ENCODE measurements around the gene LAMTOR2.
"Not testable (repeated sequence)": the region's sequence is repeated elsewhere in the genome, so short reads cannot be mapped to it uniquely, and the experiment has no call there.

The LAMTOR2 gene

DNA sequence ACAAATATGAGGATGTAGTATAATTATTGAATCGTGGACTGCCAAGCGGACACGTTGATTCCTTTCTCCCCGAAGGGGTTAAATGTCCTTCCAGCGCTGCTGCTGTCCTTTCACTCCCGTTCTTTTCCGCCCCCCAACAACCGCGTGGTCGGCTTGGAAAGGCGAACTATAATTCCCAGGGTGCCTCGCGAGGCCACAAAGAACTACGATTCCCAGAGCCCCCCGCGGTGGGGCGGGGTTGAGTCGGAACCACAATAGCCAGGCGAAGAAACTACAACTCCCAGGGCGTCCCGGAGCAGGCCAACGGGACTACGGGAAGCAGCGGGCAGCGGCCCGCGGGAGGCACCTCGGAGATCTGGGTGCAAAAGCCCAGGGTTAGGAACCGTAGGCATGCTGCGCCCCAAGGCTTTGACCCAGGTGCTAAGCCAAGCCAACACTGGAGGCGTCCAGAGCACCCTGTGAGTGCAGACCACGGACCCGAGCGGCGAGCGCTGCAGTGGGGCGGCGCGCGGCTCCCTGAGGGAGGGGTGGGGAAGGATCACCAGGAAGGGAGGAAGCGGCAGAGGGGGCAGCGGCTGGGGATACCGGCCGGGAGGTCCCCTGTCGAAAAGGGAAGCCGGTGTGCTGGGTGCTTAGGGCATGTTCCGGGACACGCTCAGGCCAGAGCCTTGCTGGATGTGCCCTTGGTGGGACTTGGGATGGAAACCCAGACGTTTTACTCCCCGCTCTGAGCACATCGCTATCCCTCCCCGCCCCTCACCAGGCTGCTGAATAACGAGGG is at the start of gene LAMTOR2:
TSS of gene LAMTOR2 (plus strand) at position 283 of the 781 bp plus-strand sequence. CDS start at position 391, 108 bp downstream.
- DNase-seq (ENCODE audit: low spot score): peak; percentile 99

DNA sequence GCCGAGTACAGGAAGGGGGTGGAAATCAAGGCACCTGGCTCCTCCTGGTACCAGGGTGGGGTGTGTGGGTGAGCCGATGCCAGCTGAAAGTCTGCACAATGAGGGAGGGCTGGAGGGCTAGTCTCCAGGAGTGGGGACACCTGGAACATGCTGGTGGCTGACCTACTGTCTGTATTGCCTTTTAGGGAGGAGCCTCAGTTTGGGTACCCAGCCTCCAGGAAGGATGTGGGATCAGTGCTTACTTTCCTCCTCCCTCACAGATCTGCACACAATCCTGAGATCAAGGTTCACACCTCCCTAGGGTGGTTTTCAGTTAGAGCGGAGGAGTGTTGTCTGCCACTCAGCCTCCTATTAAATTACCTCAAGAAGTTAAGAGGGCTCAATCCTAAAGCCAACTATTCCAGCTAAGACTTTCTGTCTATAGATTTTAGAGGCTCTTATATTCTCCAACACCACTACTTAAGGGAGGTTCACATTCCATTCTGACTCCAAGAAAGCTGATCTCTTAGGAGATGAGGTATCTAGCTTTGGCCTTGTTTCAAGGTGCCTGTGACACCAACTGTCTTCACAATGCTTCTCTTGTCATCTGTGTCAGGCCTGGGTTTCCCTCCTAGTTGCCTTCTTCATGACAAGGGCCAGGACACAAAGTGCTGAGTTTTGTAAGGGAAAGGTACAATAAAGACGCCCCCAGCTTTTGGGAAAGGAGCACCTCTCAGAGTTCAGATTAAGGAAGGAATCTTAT is 49.6 kb upstream of the LAMTOR2 start:
- no peak for DNase-seq (ENCODE audit: low spot score)

DNA sequence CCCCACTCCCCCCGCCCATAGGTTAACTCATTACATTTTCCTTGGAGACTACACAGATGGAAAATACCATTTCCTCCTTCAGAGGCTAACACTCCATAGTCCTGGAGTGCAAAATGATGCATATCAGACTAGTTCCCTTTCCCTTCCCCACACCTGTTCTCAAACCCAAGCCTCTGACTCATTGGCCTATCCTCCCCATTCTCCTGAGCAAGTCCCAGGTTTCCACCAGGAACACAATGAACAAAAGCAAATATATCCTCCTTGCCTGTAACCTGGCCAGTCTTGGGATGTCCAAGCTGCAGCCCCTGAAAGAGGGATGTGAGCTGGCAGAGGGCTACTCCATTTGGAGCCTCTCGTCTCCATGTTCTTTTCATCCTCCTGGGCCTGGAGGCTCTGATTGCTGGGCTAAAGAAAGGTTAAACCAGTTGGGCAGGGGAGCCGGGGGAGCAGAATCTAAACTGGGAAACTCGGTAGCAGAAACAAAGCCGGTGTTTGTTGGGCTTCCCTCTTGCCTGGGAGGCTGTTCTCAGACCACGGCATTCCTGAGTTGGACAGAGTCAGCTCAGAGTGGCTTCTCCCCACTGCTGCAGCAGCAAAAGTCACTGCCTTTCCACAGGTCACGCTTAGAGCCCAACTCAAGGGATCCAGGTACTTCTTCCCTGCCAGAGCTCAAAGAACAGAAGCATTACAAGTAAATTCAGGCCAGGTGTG is 47.8 kb upstream of the LAMTOR2 start:
- no peak for DNase-seq (ENCODE audit: low spot score)

DNA sequence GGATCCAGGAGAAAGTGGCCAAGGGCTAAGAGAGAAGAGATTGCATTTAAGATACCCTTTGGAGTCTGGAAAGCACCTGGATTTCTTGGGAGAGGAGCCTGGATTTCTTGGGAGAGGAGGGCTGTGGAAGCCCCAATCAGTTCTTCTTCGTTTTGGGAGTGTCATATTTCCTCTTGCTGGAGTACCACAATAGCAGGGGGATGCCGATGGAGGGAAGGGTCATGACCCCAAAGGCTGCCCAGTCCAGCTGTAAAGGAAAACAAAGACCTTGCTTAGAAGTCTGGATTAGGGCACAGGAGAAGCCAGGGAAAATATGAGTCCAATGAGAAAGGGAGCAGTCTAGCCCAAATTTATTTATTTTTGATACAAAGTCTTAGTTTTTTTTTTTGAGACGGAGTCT is 45.2 kb upstream of the LAMTOR2 start:
- DNase-seq (ENCODE audit: low spot score): no peak

DNA sequence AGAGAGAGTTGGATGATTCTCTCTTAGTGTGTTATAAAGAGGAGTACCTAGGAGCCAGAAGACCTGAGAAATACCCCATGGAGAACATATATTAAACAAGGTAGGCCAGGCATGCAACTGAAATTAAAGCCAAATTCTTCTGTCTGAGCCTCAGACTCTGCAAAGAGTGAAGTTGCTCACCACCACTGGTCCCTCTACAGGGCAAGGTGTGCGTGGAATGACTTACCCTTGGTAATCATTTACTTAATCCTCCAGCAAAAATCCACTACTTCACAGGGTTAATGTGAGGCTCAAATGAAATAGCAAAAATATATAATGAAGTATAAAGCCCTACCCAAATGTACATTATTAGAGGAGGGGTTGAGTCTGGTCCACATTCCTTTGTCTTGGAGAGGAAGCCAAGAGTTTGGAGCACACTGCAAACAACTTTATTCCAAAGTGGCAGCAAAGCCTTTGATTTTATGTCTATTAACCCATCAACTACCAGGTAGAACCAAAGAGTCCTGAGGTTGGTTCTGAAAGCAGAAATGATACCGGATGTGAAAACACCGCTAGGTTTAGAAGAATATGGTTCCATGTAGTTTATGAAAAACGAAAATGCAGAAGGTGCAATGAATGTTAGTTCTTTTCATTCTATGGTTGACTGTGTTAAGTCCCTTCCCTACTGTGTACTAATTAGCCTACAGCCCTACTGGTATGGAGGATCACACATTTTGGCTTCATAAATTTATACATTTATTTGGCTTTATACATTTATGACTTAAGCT is 42.3 kb upstream of the LAMTOR2 start:
- no peak for DNase-seq (ENCODE audit: low spot score)

DNA sequence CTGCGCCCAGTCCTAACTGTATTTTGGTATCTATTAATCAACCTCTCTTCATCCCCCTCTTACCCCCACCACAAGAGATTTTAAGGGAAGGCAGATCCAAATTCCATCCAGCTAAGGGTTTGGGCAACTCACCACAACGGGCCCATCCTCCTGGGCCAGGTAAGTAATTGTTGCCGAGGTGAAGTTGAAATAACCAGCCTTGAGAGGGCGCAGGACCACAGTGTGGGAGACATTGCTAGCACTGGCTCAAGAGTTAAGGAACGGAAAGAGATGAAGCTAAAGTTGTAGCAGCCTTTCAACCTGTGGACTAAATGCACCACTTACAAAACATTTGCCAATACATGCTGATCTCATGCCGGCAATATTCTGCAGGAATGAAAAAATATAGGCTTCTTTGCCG is 39.8 kb upstream of the LAMTOR2 start:
- DNase-seq (ENCODE audit: low spot score): no peak

DNA sequence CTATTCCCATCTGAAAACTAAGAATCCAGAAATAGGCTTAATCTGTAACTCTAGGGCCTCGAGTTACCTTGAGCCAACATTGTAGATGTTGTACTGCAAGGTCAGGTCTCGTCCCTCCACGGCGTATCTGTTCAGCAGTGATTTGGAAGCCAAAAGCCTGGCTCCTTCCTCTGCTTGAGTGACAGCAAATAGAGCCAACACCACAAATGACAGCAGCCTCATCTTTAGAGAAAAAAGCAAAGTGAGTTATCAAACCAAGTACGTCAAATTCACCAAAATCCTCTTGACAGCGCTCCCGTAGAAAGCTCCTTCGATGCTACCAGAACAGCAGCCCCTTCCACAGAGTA is 34.7 kb upstream of the LAMTOR2 start:
- no peak for DNase-seq (ENCODE audit: low spot score)

DNA sequence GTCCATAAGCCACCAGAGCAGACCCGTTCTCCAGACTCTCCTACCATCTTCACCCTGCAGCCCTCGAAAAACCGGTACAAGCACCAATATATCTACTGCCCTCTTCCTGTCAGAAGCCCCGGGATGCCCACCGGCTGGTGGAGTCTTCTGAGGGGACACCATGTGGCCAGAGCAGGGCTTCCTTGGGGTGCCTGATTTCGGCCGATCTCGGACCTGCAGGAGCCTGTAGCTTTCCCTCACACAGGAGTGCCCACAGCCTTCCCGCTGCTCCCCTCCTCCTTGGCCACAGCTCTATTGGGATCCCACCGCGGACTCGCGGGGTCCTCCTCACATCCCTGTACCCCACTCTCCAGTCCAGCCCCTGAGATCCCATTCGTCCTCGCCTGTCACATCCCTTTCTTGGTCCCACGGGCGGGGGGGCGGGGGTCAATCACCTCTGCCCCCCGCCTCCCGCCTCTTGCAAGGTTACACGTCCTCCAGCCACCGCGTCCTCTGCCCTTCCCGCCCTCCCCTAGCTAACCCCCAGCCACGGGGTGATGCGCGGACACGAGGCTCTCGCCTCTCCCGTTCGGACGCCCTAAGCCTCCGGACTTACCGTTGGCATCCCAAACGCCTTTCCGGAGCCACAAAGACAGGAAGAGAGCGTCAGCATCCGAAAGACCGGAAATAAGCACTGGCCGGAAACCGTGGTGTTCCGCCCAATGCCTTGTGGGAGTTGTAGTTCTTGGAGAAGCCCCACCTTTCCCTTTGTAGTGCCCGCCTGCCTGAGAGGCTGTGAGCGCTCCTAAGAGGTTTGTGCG is 34.1 kb upstream of the LAMTOR2 start, which contains the start of gene SSR2:
TSS of gene SSR2 (minus strand) at position 659 of the 800 bp plus-strand sequence. CDS start 784 bp downstream, outside the sequence.
- DNase-seq (ENCODE audit: low spot score): peak; percentile 95

DNA sequence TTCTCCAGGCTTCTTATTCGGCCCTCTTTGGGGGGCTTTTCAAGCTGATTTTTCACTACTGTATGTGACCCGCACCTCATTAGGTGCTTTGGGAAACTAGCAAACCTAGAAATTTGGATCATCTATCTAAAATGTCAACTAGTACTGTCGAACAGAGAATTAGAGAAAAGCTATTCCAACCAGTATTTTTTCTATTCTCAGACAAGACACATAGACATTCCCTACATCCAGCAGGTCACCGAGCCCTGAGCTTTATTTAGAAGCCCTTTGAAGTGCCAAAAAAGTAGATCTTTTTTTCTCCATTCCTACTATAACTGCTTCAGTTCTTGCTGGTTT is 33.5 kb upstream of the LAMTOR2 start:
- DNase-seq (ENCODE audit: low spot score): no peak

DNA sequence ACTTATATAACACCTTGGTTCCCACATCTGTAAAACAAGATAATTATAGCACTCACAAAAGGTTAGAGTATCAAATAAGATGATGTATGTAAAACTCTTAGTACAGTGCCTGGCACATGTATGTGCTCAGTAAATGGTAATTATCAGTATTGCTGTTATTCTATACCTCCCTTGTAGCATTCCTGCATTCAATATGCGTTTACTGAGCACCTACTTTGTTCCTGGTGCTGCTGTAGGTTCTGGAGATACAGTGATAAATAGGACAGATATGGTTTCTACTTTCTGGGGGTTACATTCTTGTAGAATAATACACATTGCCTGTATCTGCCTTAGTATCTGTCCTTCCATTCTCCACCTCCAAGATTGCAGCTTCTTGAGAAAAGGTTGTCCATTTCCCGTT is 32.6 kb upstream of the LAMTOR2 start:
- DNase-seq (ENCODE audit: low spot score): no peak

DNA sequence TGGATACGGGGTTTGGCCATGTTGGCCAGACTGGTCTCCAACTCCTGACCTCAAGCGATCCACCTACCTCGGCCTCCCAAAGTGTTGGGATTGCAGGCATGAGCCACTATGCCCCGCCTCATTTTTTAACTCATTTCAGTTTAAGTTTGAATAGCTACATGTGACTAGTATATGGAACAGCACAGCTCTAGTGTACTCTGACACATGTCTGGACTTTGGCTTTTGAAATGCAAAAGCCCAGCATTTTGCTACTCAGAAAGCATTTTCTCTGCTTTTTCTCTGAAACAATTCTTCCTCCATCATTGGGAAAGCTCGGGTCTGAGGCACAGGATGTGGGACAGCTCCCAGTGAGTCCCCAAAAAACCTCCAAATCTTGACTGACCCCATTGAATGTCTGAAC is 29.8 kb upstream of the LAMTOR2 start:
- DNase-seq (ENCODE audit: low spot score): no peak

DNA sequence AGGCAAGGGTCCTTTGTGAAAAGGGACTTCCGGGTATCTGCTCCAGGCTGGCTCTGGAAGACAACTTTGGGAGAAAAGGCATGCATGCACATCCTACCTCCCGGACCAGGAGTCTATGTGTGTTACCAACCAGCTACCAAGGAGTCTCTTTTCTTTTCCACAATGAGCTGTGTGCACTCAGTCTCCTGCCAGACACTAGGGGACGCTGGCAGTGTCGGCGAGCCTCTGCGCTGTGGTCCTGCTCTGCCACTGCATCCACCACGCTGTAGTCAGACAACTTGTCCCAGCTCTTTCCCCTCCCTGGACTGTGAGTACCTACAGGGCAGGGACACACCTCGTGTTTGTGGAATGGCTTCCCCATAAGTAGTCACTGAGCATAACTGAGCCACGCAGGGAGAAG is 28.7 kb upstream of the LAMTOR2 start:
- no peak for DNase-seq (ENCODE audit: low spot score)

DNA sequence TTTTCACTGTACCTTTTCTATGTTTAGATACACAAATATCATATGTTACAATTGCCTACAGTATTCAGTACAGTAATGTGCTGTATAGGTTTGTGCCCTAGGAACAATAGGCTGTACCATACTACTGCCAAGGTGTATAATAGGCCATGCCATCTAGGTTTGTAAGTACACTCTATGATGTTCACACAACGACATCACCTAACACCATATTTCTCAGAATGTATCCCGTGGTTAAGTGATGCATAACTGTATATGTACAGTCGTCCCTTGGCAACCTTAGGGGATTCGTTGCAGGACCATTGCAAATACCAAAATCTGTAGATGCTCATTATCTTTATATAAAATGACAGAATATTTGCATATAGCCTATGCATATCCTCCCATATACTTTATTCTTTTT is 28.0 kb upstream of the LAMTOR2 start:
- DNase-seq (ENCODE audit: low spot score): no peak

DNA sequence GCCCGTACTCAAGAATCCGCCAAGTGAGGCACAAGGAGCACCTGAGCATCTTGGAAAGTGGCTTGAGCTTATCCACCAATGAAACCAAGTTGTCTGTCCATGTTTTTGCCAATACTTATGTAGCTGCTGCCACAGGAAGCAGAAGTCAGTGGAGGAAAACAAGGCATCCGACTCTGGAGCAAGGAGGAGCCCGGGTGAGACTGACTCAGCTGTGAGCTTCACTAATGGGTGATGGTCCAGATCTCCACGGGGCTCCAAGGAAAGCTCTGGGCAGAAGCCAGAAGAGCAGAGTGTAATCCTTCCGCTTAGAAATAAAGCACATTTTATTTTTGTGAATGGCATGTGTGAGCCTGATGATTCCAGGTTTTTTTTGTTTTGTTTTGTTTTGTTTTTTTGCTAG is 21.6 kb upstream of the LAMTOR2 start:
- DNase-seq (ENCODE audit: low spot score): no peak

DNA sequence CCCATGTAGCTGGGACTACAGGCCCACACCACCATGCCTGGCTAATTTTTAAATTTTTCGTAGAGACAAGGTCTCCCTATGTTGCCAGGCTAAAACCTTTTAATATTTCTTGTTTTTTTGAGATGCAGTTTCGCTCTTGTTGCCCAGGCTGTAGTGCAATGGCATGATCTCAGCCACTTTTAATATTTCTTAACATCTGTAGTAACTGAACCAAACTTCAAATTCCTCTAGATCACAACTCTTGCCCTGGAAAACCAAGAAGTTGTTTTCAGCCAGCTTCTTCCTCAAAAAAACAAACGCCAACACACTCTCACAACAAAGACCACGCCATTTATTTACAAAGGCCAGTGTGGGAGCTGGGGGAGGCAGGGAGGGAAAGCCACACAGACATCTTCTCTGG is 19.6 kb upstream of the LAMTOR2 start:
- DNase-seq (ENCODE audit: low spot score): not testable (repeated sequence)

DNA sequence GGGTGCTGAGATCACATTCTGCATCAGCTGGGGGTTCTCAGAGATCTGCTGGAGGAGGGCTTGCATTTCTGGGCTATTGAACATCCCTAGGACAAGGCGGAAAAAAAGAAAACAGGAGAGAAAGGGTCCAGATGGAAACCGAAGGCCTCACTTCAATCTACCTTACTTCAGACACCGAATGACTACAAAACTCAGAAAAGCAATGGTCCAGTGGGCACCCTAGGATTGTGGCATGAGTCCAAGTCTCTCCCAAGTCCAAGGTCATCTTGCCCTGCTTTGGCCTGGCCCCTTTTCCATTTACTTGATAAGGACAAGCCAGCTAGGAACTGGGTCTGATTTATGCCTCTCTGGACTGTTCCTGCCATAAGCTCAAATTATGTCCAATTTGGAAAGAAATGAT is 11.8 kb upstream of the LAMTOR2 start:
- no peak for DNase-seq (ENCODE audit: low spot score)

DNA sequence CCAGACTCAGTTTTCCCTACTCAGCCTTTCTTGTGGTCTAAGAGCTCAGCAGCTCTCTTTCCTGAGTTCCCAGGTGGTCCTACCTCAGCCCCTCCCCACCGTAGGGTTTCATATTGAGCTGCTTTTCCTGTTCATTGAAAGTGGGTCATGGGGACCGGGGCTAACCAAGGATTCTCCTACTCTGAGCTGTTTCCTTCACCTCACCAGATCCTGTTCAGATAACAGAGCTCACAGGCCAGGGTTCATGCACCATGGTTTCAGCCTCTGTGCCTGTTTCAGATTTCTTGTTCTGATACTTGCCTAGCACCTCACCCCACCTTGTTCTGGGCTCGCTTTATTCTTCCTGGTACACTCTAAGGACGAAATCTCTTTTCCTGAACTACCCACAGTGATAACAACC is 9.5 kb upstream of the LAMTOR2 start:
- no peak for DNase-seq (ENCODE audit: low spot score)

DNA sequence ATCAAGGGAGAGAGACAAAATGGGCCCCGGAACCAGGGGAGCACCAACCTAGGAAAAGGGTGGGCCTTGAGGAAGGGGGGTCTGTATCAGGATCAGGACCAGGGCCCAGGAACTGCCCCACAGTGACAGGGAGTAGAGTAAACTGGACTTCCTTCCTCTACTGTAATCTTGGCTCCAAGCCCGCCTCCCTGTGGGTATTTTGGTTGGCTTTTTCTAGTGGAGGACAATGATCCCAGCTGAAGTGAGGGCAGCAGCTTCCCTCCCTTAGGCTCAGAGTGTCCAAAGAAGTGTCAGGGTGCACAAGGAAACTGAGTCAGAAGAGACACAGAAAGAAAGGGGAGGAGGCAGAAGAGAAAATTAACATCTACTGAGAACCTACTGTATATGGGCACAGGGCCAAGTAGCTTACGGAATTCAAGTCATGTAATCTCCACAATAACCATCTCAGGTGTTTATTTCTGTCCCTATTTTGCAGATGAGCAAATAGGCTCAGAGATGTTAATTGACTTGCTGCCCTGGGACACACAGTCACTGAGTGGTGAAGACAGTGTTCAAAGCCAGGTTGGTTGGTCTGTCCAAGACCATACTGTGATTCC is 5.8 kb upstream of the LAMTOR2 start:
- no peak for DNase-seq (ENCODE audit: low spot score)

DNA sequence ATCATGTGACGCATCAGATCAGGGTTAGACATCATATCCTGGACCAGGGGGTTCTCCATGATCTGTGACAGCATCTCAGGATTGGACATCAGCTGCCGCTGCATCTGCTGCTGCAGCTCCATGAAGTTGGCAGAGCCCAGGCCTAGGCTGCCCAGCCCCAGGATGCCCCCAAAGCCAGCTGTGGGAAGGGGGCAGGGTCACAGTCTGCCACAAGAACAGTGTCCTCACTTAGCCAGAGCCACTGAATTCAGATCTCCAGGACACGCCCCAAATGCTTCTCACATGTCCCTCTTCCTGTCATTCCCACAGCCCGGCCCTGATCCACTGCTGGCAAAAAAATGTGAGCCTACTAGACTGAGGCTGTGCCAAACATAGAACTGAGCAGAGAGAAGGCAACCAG is 4.2 kb upstream of the LAMTOR2 start:
- peak; percentile 49 for DNase-seq (ENCODE audit: low spot score)

DNA sequence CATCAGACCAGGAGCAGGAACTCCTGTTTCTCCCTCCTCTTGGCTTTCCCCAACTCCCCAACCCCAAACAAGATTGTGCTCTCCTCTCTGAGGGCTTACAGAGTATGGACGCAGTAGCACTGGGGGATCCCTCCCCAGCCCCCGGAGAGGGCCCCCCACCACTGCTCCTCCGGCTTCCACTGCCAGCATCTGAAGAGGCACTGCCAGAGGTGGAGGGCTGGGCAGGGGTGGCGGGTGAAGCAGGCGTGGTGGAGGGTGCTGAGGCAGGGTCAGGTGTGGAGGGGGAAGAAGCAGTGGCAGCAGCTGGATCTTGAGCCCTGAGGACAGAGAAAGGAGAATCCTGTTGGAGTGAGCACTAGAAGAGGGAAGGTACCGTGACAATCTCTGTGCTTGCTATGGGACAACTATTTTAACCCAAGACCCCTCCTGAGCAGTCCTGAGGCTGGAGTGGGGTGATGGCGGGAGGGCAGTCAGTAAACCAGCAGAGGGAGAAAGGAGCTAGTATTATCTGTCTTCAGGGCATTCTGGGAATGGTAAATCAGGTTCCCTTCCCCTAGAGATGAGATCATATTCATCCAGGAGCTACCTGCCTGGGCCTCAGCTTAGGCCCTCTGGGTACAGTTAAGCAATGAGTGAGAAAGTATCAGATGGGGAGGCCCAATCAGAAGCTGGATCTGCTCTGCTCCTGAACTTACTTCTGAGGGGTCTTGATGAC is 3.4 kb upstream of the LAMTOR2 start:
- DNase-seq (ENCODE audit: low spot score): no peak

Measured in pons (tissue), 1 donor.